SW480 (cell line): ENCODE data around the gene RAVER1.
"Not testable (repeated sequence)": the region's sequence is repeated elsewhere in the genome, so short reads cannot be mapped to it uniquely, and the experiment has no call there.

Experiments used
- DNase-seq: peaks from one replicate; pipeline ENCODE4 v3.0.0-alpha.2; 2016; ENCODE audit warnings: low spot score

RAVER1 gene

DNA sequence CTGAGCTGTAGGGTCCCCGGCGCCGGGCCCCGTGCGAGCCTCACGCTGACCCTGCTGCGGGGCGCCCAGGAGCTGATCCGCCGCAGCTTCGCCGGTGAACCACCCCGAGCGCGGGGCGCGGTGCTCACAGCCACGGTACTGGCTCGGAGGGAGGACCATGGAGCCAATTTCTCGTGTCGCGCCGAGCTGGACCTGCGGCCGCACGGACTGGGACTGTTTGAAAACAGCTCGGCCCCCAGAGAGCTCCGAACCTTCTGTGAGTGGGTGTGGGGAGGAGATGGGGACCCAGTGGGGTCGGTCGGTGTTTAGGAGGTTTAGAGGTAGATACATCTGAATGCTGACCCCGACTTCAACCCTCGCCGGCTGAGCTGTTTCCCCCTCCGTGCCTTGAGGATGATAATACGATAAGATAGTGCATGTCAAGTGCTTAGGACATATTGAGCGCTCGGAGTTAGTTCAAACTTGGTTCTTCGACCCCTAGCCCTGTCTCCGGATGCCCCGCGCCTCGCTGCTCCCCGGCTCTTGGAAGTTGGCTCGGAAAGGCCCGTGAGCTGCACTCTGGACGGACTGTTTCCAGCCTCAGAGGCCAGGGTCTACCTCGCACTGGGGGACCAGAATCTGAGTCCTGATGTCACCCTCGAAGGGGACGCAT is 41.6 kb downstream of the RAVER1 start:
- DNase-seq = no peak

DNA sequence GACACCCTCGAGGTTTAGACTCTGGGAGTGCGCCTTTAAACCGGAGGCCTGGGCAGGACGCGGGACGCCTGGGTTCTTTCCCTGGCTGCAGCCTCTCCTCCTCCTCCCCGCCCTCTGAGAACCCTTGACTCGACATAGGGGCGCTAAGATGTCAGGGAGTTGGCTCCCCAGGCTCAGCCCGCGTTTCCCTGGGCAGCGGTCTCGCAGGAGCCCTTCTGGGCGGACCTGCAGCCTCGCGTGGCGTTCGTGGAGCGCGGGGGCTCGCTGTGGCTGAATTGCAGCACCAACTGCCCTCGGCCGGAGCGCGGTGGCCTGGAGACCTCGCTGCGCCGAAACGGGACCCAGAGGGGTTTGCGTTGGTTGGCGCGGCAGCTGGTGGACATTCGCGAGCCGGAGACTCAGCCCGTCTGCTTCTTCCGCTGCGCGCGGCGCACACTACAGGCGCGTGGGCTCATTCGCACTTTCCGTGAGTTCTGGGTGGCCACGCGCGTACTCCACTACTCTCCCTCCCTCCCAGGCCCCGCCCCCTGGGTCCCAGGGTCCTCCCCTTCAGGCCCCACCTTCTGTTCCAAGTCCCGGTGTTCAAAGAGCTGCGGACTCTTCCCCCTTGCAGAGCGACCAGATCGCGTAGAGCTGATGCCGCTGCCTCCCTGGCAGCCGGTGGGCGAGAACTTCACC is 42.3 kb downstream of the RAVER1 start:
- peak; percentile 59 for DNase-seq

GRCh38 chr19:10290357-10290875 is 42.9 kb downstream of the RAVER1 start:
- no peak for DNase-seq

DNA sequence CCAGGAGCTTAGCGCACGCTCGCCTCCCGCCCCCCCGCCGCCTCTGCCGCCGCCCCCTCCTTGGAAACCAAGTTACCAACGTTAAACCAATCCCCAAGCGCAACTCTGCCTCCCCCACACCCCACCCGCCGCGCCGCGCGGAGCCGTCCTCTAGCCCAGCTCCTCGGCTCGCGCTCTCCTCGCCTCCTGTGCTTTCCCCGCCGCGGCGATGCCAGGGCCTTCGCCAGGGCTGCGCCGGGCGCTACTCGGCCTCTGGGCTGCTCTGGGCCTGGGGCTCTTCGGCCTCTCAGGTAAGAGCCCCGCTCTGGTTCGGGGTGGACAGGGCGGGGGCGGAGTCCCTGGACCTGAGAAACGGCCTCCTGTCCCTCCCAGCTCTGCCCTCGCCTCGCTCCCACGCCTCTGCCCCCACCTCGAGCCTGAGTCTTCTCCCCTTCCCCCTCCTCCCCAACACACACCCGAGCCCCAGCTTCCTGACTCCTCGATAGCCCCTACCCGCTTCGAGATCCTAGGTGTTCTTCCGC is 43.4 kb downstream of the RAVER1 start, which contains the start of gene ICAM5:
TSS of gene ICAM5 (plus strand) at position 117 of the 521 bp plus-strand sequence. CDS start at position 209, 92 bp downstream.
- peak; percentile 47 for DNase-seq

DNA sequence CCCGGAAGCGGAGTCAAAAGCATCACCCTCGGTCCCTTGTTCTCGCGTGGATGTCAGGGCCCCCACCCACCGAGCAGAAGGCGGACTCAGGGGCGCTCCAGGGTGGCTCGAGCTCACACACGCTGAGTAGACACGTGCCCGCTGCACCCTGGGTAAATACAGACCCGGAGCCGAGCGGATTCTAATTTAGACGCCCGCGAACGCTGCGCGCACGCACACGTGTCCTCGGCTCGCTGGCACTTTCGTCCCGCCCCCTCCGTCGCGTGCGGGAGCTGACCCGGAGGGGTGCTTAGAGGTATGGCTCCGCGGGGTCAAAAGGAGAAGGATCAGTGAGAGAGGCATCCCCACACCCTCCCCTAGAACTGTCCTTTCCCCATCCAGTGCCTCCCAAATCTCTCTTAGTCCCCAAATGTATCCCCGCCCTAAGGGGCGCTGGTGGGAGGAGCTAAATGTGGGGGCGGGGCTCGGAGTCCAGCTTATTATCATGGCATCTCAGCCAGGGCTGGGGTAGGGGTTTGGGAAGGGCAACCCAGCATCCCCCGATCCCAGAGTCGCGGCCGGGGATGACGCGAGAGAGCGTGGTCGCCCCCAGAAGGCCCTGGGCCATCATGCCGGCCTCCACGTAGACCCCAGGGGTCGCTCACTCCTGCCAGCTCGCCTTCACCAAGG is 44.0 kb downstream of the RAVER1 start:
- DNase-seq = peak; percentile 89

DNA sequence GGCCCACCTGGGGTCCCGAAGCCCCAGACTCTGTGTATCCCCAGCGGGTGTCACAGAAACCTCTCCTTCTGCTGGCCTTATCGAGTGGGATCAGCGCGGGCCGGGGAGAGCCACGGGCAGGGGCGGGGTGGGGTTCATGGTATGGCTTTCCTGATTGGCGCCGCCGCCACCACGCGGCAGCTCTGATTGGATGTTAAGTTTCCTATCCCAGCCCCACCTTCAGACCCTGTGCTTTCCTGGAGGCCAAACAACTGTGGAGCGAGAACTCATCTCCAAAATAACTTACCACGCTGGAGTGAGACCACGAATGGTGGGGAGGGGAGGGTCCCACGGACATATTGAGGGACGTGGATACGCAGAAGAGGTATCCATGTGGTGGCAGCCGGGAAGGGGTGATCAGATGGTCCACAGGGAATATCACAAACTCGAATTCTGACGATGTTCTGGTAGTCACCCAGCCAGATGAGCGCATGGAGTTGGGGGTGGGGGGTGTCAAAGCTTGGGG is 44.6 kb downstream of the RAVER1 start:
- peak; percentile 84 for DNase-seq

GRCh38 chr19:10286803-10287737 is 46.3 kb downstream of the RAVER1 start, which contains the start of gene ICAM4:
Gene ICAM4 (plus strand): TSS chr19:10286955. CDS start chr19:10287013, 58 bp downstream.
- no peak for DNase-seq

GRCh38 chr19:10285393-10285792 is 47.9 kb downstream of the RAVER1 start:
- DNase-seq = no peak

DNA sequence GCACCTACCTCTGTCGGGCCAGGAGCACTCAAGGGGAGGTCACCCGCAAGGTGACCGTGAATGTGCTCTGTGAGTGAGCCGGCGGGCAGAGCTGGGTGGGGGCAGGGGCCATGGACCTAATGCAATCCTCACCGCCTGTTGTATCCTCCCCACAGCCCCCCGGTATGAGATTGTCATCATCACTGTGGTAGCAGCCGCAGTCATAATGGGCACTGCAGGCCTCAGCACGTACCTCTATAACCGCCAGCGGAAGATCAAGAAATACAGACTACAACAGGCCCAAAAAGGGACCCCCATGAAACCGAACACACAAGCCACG is 48.4 kb downstream of the RAVER1 start:
- DNase-seq = no peak

- no peak for DNase-seq
Observed at GRCh38 chr19:10284065-10284959, 49.0 kb downstream of the RAVER1 start.

- peak; percentile 70 for DNase-seq
Observed at GRCh38 chr19:10283301-10284064, 49.8 kb downstream of the RAVER1 start.

GRCh38 chr19:10282043-10282442 is 51.3 kb downstream of the RAVER1 start:
- not testable (repeated sequence) for DNase-seq

DNA sequence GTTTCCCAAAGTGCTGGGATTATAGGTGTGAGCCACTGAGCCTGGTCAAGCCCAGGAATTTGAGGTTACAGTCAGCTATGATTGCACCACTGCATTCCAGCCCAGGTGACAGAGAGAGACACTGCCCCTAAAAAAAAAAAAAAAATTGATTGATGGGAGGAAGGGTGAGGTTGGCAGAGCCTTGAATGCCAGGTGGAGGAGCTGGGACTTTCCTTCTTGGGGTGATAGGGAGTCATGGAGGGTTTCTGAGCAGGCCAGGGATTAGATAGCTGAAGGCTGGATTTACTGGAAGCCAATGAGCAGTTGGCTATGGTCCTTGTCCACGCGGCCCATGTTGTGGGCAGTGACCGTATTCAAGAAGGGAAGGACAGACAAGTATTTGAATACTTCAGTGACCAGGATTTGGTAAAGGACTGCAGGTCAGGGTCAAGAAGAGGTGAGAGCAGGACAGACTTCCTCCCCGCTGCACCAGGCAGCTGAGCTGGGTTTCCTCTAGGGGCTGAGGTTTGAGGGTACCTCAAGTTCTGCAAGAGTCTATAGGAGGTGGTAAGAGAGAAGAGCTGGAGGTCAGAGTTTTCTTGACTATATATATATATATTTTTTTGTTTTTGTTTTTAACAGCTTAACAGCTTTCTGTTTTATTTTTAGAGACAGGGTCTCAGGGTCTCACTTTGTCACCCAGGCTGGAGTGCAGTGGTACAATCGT is 53.4 kb downstream of the RAVER1 start:
- DNase-seq = no peak

DNA sequence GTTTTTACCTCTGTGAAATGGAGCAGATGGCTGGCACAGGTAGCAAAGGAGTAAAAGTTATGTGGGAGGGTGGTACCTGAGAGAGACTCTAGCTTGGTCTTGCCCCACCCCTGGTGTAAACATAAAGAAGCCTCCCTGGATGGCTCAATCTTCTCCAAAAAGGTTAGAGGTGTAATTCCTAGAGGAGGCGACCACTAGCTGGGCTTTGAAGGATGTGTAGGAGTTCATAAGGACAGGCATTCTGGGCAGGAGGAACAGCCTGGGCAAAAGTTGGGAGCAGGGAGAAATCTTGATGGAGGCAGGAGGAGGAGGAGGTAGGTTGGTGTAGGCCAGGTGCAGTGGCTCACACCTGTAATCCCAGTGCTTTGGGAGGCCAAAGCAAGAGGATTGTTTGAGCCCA is 54.4 kb downstream of the RAVER1 start:
- DNase-seq = no peak

GRCh38 chr19:10277795-10278589 is 55.3 kb downstream of the RAVER1 start:
- DNase-seq = no peak

DNA sequence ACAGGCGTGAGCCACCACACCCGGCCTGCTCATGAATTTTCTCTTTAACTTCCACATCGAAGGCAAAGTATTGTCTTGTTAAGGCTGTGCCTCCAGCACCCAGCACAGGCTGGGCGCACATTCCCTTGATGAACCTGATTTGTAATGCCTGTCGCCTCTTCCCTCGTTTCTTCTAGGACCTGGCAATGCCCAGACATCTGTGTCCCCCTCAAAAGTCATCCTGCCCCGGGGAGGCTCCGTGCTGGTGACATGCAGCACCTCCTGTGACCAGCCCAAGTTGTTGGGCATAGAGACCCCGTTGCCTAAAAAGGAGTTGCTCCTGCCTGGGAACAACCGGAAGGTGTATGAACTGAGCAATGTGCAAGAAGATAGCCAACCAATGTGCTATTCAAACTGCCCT is 58.7 kb downstream of the RAVER1 start:
- DNase-seq = no peak

DNA sequence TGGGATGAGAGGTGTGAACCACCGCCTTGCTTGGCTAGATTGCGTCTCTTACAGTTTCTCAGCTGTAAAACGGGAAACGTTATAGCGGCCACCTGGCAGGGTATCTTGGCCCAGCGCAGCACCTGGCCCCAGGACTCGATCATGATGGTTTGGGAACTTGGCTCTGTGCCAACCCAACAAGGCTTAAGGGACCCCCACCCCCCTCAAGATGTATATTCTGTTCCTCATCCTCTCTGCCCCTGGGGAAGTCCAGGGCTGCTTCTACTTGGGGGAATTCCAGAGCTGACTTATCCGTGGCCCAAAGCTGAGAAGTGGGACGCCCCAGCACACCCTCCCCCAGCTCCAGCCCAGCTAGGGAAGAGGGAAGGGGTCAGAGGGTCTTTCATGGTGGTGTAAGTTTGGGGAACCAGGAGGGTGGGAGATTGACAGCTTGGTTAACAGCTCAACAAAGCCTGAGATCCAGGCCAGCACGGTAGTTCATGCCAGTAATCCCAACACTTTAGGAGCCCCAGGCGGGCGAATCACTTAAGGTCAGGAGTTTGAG is 61.7 kb downstream of the RAVER1 start:
- DNase-seq = no peak
